Measurements from ENCODE around the gene ZNF700. TPM values are rescaled to one million over a fixed set of nuclear protein-coding genes. Genes with fewer than 3 reads are reported as not detected.
A peak's percentile ranks its signal among the peaks of the same experiment; 100 is the strongest.
"Not testable (repeated sequence)": the region's sequence is repeated elsewhere in the genome, so short reads cannot be mapped to it uniquely, and the experiment has no call there.

The ZNF700 gene
- total RNA-seq, 1 experiment from 2014 or later = 16.4 TPM

DNA sequence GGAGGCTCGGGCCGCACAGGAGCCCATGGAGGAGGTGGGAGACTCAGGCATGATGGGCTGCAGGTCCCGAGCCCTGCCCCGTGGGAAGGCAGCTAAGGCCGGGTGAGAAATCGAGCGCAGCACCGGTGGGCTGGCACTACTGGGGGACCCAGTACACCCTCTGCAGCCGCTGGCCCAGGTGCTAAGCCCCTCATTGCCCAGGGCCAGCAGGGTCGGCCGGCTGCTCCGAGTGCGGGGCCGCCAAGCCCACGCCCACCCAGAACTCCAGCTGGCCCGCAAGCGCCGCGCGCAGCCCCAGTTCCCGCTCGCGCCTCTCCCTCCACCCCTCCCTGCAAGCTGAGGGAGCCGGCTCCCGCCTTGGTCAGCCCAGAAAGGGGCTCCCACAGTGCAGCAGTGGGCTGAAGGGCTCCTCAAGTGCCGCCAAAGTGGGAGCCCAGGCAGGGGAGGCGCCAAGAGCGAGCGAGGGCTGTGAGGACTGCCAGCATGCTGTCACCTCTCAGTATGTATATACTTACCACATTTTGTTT, 16.5 kb downstream of the ZNF700 start:
- DNase-seq (ENCODE audit: low read depth) = not testable (repeated sequence)

DNA sequence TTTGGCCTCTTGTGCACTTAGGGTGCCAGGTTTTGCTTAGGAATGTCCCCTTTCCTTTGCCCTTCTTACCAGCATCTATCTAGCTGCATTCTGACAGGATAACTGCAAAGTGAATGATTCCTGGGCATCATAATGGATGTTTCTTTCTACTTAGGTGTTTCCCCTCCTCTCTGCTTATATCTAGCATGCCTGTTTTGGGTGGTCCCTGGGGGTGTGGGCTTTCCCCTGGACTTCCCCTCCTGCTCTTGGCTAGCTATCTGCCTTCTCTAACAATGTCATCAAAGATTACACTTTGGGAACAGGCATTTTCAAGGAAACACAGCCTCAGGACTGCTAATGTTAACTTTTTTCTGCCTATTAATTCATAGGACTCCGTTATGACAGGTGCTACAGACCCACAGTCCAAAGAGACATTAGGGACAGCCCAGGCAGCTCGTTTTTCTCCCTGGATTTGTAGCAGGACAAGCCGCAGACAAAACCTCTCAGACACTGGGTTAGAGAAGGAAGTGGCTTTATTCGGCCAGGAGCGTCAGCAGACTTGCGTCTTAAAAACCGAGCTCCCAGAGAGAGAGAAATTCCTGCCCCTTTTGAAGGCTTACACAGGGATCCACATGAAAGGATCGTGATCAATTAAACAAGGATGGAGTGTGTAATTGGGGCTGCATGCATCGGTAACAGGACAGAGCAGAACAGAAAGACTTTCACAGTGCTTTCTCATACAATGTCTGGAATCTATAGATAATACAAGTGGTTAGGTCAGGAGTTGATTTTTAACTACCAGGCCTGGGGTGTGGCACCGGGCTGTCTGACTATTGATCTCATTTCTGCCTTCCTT, 17.3 kb downstream of the ZNF700 start:
- DNase-seq (ENCODE audit: low read depth) = no peak

DNA sequence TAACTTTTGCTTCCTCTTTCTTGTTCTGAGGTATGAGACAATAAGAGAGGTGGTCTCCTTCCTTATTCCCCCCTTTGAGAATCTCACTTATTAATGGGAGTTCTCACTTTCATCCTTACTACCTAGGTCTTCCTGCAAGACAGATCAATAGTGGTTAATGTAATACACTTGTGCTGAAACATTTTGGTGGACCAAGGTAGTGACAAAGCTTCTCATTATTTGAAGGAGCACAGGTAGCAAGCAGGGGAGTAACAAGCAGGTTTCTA, 17.9 kb downstream of the ZNF700 start:
- peak; percentile 24 for DNase-seq (ENCODE audit: low read depth)

DNA sequence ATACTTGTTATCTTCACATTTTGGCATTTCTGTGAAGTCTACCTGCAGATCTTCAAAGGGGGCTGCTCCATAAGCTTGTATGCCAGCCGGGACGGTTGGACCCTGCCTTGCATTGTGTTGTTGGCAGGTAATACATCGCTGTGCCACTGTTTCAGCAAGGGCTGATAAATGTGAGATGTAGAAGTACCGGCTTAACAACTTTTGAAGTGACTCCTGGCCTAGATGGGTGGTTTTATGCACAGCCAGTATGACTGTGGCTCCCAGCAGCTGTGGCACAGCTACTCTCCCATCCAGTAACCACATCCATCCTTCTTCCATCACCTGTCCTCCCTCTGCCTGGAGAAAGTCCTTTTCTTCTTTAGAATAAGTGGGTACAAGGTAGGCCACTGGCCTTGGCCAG, 19.7 kb downstream of the ZNF700 start:
- no peak for DNase-seq (ENCODE audit: low read depth)

DNA sequence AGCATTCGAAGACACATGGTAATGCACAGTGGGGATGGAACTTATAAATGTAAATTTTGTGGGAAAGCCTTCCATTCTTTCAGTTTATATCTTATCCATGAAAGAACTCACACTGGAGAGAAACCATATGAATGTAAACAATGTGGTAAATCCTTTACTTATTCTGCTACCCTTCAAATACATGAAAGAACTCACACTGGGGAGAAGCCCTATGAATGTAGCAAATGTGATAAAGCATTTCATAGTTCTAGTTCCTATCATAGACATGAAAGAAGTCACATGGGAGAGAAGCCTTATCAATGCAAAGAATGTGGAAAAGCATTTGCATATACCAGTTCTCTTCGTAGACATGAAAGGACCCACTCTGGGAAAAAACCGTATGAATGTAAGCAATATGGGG, 23.7 kb downstream of the ZNF700 start:
- DNase-seq (ENCODE audit: low read depth) = no peak

DNA sequence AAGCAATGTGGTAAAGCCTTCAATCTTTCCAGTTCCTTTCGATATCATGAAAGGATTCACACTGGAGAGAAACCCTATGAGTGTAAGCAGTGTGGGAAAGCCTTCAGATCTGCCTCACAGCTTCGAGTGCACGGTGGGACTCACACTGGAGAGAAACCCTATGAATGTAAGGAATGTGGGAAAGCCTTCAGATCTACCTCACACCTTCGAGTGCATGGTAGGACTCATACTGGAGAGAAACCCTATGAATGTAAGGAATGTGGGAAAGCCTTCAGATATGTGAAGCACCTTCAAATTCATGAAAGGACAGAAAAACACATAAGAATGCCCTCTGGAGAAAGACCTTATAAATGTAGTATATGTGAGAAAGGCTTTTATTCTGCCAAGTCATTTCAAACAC, 24.3 kb downstream of the ZNF700 start:
- peak; percentile 24 for DNase-seq (ENCODE audit: low read depth)

DNA sequence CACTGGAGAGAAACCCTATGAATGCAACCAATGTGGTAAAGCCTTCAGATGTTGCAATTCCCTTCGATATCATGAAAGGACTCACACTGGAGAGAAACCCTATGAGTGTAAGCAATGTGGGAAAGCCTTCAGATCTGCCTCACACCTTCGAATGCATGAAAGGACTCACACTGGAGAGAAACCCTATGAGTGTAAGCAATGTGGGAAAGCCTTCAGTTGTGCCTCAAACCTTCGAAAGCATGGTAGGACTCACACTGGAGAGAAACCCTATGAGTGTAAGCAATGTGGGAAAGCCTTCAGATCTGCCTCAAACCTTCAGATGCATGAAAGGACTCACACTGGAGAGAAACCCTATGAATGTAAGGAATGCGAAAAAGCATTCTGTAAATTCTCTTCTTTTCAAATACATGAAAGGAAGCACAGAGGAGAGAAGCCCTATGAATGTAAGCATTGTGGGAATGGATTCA, 24.7 kb downstream of the ZNF700 start:
- DNase-seq (ENCODE audit: low read depth) = peak; percentile 10

DNA sequence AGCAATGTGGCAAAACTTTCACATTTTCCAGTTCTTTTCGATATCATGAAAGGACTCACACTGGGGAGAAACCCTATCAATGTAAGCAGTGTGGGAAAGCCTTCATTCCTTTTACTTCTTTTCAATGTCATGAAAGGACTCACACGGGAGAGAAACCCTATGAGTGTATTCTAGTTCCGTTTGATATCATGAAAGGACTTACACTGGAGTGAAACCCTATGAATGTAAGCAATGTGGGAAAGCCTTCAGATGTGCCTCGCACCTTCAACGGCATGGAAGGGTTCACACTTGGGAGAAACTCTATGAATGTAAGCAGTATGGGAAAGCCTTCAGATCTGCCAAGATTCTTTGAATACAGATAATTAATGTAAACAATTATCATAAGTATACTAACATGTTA, 25.4 kb downstream of the ZNF700 start:
- DNase-seq (ENCODE audit: low read depth) = no peak

DNA sequence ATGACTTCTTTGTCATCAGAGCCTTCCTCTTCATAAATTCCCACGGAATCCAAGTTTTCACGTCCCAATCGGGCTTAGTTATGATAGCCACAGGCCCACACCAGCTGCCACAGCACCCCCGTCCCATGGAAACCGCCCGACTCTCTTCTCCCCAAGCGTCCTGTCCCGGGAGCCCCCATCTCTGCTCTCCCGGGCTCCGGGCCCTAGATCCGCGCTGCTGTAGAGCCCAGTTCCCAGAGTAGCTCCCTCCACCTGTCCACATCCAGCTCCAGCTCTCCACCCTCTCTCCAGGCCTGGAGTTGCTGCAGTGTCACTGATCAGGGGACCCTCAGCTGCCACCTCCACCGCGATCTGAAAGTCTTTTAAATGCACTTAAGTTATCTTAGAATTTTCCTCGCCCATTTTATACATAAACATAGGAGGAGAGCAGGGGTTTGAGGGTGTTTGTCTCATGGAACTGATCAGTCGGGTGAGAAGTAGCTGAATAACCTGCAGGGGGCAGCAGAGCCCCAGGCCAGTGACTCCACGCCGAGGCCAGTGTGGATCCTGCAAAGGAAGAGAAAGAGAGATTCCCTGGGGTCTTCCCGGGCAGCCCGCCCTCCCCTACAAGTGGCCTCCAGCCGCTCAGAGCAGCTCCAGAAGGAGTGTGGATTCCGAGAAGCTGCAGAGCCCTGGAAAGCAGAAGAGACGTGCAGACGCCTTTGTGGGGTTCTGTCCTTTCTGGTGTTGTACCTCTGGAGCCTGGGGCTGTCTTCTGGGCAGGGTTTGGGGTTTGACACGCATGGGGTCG, 38.9 kb downstream of the ZNF700 start:
- peak; percentile 58 for DNase-seq (ENCODE audit: low read depth)

DNA sequence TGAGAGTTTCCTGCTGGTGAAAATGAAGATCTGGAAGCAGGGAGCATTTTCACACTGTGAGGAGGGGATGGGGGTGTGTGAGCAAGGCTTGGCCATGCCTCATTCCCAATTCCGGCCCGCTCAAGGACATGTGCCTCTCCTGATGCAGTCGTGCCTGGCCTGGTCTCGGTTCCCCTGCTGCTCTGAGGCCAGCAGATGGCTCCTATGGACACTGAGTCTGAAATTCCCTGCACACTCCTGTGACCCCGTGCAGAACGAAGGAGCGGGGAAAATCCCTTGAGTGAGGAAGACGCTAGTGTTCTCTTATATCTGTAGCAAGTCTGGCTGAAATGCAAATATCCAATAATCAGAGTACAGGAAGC, 39.6 kb downstream of the ZNF700 start:
- DNase-seq (ENCODE audit: low read depth) = no peak

DNA sequence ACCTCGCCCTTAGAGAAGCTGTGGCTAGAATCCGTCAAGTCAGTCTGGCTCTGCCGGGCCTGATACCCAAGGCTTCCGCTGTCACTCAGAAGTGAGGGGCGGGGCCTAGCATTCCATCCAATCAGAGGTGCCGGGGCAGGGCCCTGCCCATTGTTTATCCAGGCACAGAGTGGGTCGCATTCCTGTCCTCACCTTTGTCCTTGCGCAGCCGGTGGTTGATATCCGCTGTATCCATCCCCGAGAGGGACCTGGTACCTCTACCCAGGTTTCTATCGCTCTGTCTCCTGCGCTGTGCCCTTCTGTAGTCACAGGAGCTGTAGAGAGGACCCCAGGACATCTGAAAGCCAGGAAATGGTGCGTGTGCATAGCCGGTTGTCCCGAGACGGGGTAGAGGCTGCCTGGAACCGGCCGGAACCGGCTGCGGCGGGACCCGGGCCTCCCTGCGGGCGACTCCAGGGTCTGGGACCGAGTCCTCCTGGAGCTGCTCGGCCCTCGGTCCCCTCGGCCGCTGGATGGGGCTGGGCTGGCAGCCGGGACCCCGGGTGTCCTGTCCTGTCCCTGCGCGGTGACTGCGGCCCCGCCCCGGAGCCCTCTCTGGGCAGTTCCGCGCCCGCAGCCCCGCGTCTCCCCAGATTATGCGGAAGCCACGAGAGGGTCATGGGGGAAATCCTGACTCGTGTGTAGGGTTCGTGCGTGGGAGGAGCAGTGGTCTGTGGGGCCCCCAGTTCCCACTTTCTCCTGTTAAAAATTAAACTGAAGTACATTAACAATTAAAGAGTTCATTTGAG, 40.1 kb downstream of the ZNF700 start, which contains the start of gene ZNF763:
Gene ZNF763, plus strand, starts transcription at position 183 of the 788 bp plus-strand sequence. Its CDS starts 169 bp downstream, at position 352.
- DNase-seq (ENCODE audit: low read depth) = peak; percentile 89

DNA sequence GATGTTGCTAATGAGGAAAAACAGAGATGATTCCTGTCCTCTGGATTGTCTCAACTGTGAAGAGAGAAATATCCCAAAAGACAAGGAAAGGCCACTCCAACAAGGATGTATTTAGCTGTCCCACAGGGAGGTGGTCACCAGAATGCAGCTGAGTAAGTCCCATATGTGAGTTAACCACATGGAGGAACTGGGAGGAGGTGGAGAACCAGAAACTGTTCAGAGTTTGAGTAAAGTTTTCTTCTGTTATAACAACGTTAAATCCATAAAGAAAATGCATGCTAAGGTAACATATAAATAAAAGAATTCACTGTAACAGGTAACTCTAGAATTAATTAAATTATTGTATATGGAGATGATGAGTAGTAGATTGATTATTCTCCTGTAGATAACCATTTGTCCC, 45.3 kb downstream of the ZNF700 start:
- DNase-seq (ENCODE audit: low read depth) = no peak

DNA sequence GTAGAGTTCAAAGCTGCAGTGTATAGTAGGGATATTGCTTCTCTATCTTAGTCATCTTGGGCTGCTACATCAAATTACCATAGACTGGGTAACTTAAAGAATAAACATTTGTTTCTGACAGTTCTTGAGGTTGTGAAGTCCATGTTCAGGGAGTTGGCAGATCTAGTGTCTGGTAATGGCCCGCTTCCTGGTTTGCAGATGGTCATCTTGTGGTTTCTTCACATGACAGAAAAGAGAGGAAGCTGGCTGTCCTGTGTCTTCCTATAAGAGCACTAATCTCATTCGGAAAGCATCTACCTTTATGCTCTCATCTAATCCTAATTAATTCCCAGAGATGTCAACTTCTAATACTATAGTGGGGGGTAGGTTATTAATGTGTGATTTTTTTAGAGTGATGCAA, 46.1 kb downstream of the ZNF700 start:
- no peak for DNase-seq (ENCODE audit: low read depth)

DNA sequence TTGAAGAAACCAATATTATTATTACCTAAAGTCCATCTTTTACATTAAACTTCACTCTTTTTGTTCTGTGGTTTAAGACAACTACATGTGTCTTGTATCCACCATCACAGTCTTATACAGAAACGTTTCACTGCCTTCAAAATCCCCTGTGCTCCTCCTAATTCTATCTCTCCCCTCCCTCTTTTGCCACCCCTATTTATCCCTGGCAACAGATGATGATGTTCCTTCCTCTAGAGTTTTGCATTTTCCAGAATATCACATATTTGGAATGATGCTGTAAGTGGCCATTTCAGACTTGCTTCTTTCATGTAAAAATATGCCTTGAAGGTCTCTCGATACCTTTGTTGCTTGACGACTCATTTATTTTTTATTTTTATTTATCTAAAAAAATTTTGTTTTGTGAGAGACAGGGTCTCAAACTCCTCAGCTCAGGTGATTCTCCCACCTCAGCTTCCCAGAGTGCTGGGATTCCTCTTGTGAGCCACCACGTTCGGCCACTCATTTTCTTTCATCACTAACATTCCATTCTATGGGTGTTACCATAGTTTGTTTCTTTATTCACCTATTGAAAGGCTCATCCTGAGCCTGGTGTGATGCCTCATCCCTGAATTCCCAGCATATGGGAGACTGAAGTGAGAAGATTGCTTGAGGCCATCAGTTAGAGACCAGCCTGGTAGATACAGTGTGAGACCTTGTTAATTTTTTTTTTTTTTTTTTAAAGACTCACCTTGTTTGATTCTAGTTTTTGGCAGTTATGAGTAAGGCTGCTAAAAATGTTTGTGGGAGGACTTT, 48.3 kb downstream of the ZNF700 start:
- DNase-seq (ENCODE audit: low read depth) = no peak

DNA sequence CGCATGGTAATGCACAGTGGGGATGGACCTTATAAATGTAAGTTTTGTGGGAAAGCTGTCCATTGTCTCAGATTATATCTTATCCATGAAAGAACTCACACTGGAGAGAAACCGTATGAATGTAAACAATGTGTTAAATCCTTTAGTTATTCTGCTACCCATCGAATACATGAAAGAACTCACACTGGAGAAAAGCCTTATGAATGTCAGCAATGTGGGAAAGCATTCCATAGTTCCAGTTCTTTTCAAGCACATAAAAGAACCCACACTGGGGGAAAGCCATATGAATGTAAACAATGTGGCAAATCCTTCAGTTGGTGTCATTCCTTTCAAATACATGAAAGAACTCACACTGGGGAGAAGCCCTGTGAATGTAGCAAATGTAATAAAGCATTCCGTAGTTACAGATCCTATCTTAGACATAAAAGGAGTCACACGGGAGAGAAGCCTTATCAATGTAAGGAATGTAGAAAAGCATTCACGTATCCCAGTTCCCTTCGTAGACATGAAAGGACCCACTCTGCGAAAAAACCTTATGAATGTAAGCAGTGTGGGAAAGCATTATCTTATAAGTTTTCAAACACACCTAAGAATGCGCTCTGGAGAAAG, 53.7 kb downstream of the ZNF700 start:
- no peak for DNase-seq (ENCODE audit: low read depth)

DNA sequence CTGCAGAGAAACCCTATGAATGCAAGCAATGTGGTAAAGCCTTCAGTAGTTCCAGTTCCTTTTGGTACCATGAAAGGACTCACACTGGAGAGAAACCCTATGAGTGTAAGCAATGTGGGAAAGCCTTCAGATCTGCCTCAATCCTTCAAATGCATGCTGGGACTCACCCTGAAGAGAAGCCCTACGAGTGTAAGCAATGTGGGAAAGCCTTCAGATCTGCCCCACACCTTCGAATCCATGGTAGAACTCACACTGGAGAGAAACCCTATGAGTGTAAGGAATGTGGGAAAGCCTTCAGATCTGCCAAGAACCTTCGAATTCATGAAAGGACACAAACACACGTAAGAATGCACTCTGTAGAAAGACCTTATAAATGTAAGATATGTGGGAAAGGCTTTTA, 54.6 kb downstream of the ZNF700 start:
- no peak for DNase-seq (ENCODE audit: low read depth)

DNA sequence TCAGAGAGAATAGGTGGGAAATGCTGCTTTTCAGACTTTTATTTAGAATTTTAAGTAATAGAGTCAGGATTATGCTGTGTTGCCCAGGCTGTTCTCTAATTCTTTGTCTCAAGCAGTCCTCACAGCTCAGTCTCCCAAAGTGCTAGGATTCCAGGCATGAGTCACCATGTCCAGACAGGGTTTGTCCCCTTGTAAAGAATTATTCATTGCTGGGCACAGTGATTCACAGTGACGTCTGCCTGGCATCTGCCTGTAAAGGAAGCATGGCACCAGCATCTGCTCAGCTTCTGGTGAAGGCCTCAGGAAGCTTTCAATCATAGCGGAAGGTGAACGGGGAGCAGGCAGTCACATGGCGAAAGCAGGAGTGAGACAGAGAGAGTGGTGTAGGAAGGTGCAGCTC, 57.6 kb downstream of the ZNF700 start:
- DNase-seq (ENCODE audit: low read depth) = peak; percentile 71

DNA sequence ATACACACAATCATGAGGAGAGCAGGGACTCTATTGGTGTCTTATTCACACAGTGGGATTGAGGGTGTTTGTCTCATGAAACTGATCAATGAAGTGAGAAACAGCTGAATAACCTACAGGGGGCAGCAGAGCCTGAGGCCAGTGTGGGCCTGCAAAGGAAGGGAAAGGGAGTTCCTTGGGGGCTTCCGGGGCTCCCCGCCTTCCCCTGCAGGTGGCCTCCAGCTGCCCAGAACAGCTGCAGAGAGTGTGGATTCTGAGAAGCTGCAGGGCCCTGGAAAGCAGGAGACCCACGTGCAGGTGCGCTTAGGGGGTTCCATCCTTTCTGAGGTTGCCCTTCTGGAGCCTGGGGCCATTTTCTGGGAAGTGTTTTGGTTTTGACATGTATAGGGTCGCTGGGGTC, 60.1 kb downstream of the ZNF700 start:
- DNase-seq (ENCODE audit: low read depth) = no peak

DNA sequence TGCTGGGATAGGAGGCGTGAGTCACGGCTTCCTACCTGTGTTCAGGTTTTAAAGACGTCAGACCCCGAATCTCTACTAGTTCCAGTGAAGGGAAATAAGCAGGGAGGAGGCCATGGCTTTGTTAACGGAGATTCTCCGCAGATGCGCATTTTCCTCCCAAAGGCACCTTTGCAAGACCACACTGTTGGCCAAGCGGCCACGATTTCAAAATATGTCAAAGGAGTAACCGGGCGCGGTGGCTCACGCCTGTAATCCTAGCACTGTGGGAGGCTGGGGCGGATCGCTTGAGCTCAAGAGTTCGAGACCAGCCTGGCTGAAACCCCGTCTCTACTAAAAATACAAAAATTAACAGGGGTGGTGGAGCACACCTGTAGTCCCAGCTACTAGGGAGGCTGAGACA, 61.8 kb downstream of the ZNF700 start:
- no peak for DNase-seq (ENCODE audit: low read depth)

DNA sequence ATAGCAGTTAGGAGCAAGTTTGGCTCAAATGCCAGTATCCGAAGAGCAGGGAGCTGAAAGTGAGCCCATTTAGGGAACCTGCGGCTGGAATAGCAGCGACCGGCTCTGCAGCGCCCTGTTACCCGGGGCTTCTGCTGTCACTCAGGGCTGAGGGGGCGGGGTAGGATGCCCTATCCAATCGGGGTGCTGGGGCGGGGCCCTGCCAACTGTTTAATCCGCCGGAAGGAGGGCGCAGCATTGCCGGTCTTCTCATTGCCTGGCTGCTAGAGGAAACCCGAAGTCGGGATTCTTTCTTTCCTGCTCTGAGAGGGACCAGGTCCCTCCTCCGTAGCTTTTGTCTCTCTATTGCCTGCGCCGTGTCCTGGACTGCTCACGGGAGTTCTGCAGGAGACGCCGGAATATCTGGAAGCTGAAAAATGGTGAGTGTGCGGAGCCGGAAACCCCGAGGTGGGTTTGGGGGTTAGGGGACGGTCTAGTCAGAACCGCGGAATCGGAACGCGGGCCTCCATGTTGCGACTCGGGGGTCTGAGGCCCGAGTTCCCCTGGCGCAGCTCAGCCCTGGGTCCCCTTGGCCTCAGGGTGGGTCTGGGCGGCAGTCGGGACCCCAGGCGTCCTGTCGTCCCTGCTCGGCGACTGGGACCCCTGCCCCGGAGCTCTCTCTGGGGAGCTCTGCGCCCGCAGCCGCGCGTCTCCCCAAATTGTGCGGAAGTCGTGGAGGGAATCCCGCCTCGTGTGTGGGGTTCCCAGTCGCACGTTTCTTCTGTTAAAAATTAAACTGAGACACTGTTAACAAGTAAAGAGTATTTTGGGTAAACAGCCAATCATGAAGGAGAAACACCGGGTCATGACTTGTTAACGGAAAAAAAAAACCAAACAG, 62.7 kb downstream of the ZNF700 start:
- peak; percentile 95 for DNase-seq (ENCODE audit: low read depth)

Data from M059J (cell line).